ENCODE results near the gene PEPD.

Gene PEPD

GRCh38 chr19:33447336-33448158, 74.0 kb downstream of the PEPD start:
- H3K27ac ChIP-seq (replicated peaks), result no peak overlapping the region

GRCh38 chr19:33446330-33447293, 75.0 kb downstream of the PEPD start:
- H3K27me3 ChIP-seq (ENCODE audit: insufficient read depth, poor library complexity, severe bottlenecking), result peaks cover 3% of the 10 kb centered on the region
- no peak overlapping the region for H3K4me3 ChIP-seq (replicated peaks; ENCODE audit: insufficient read depth, low read length)
- H3K27ac ChIP-seq (replicated peaks), result no peak overlapping the region
- DNase-seq (ENCODE audit: low read depth in 1 of 2, low spot score in 1 of 2), result no peak
- TF ChIP-seq CTCF (IDR thresholded peaks at IDR 0.05; ENCODE audit: insufficient read depth, low read length) (no peak), POLR2AphosphoS5 (IDR thresholded peaks at IDR 0.05; ENCODE audit: low read depth) (no peak), SPI1 (IDR thresholded peaks at IDR 0.05; ENCODE audit: borderline replicate concordance, low read depth) (no peak), GABPA (IDR thresholded peaks at IDR 0.05; ENCODE audit: low read depth) (no peak), REST (IDR thresholded peaks at IDR 0.05; ENCODE audit: insufficient replicate concordance, low read depth) (no peak)

More at GRCh38 chr19:33447336-33448158, 74.0 kb downstream of the PEPD start:
- peak; percentile 16 to 27 for DNase-seq (ENCODE audit: low read depth in 1 of 2, low spot score in 1 of 2)
- Histone ChIP-seq H3K27me3 (ENCODE audit: insufficient read depth, poor library complexity, severe bottlenecking) (no peaks in the 10 kb centered on the region), H3K4me3 (replicated peaks; ENCODE audit: insufficient read depth, low read length) (no peak overlapping the region)
- TF ChIP-seq GABPA (IDR thresholded peaks at IDR 0.05; ENCODE audit: low read depth), result no peak
- no peak for TF ChIP-seq CTCF (IDR thresholded peaks at IDR 0.05; ENCODE audit: insufficient read depth, low read length)
- TF ChIP-seq REST (IDR thresholded peaks at IDR 0.05; ENCODE audit: insufficient replicate concordance, low read depth), result no peak
- TF ChIP-seq POLR2AphosphoS5 (IDR thresholded peaks at IDR 0.05; ENCODE audit: low read depth), result no peak
- no peak for TF ChIP-seq SPI1 (IDR thresholded peaks at IDR 0.05; ENCODE audit: borderline replicate concordance, low read depth)

- no peak overlapping the region for H3K4me3 ChIP-seq (replicated peaks; ENCODE audit: insufficient read depth, low read length)
- no peak for DNase-seq (ENCODE audit: low read depth in 1 of 2, low spot score in 1 of 2)
- no peak overlapping the region for H3K27ac ChIP-seq (replicated peaks)
- H3K27me3 ChIP-seq (ENCODE audit: insufficient read depth, poor library complexity, severe bottlenecking), result peaks cover 3% of the 10 kb centered on the region
- TF ChIP-seq SPI1 (IDR thresholded peaks at IDR 0.05; ENCODE audit: borderline replicate concordance, low read depth) (no peak), GABPA (IDR thresholded peaks at IDR 0.05; ENCODE audit: low read depth) (no peak), CTCF (IDR thresholded peaks at IDR 0.05; ENCODE audit: insufficient read depth, low read length) (no peak), POLR2AphosphoS5 (IDR thresholded peaks at IDR 0.05; ENCODE audit: low read depth) (no peak), REST (IDR thresholded peaks at IDR 0.05; ENCODE audit: insufficient replicate concordance, low read depth) (no peak)
These were observed 75.9 kb downstream of the PEPD start for GRCh38 chr19:33445442-33446329.

Data from HL-60 (cell line).